H9 (cell line): ENCODE measurements around the gene AP4M1. TPM values are rescaled to one million over a fixed set of nuclear protein-coding genes. Genes with fewer than 3 reads are reported as not detected.

Source experiments
- DNase-seq: peaks from one replicate; pipeline ENCODE4 v3.0.0-alpha.2; 2017
- H2AFZ ChIP-seq: one replicate; pipeline ENCODE4 v1.6.1; 2013; ENCODE audit warnings: mild to moderate bottlenecking, low read length, control low read depth, moderate library complexity
- H2AK5ac ChIP-seq: 2 replicates; pipeline ENCODE4 v1.6.1; 2013; ENCODE audit warnings: low read length, control low read depth, mixed read lengths; ENCODE audit not compliant: insufficient read length
- H2BK120ac ChIP-seq: one replicate; pipeline ENCODE4 v1.6.1; 2013; ENCODE audit warnings: low read depth, mild to moderate bottlenecking, low read length, control low read depth, inconsistent platforms; ENCODE audit not compliant: poor library complexity, severe bottlenecking
- H2BK12ac ChIP-seq: 2 replicates; pipeline ENCODE4 v1.6.1; 2013; ENCODE audit warnings: low read length, control low read depth, mixed read lengths, low read depth; ENCODE audit not compliant: insufficient read length
- H2BK15ac ChIP-seq: 2 replicates; pipeline ENCODE4 v1.6.1; 2013; ENCODE audit warnings: low read depth, low read length, control low read depth
- H2BK20ac ChIP-seq: one replicate; pipeline ENCODE4 v1.6.1; 2013; ENCODE audit warnings: low read depth, mild to moderate bottlenecking, low read length, control low read depth, inconsistent platforms; ENCODE audit not compliant: poor library complexity, severe bottlenecking
- H2BK5ac ChIP-seq: 2 replicates; pipeline ENCODE4 v1.6.1; 2013; ENCODE audit warnings: low read length, control low read depth, mixed read lengths; ENCODE audit not compliant: insufficient read length
- H3K14ac ChIP-seq: 2 replicates; pipeline ENCODE4 v1.6.1; 2013; ENCODE audit warnings: low read length, control low read depth; ENCODE audit not compliant: insufficient read depth
- H3K18ac ChIP-seq: 2 replicates; pipeline ENCODE4 v1.6.1; 2013; ENCODE audit warnings: low read depth, mild to moderate bottlenecking, mixed read lengths, low read length, control low read depth; ENCODE audit not compliant: insufficient read length
- H3K23ac ChIP-seq: 2 replicates; pipeline ENCODE4 v1.6.1; 2013; ENCODE audit warnings: low read length, control low read depth, mixed read lengths, low read depth; ENCODE audit not compliant: insufficient read length
- H3K23me2 ChIP-seq: 2 replicates; pipeline ENCODE4 v1.6.1; 2013; ENCODE audit warnings: low read depth, mild to moderate bottlenecking, mixed read lengths, low read length, control low read depth; ENCODE audit not compliant: insufficient read length, poor library complexity, severe bottlenecking
- H3K27ac ChIP-seq: 2 replicates; pipeline ENCODE4 v1.5.1; 2013; ENCODE audit warnings: low read length, control low read depth, mixed read lengths, low read depth; ENCODE audit not compliant: insufficient read length
- H3K27me3 ChIP-seq: 2 replicates; pipeline ENCODE4 v1.6.1; 2013; ENCODE audit warnings: low read length, control low read depth, inconsistent platforms; ENCODE audit not compliant: insufficient read depth
- H3K4ac ChIP-seq: 2 replicates; pipeline ENCODE4 v1.6.1; 2013; ENCODE audit warnings: low read depth, mild to moderate bottlenecking, control low read depth, inconsistent platforms, low read length, moderate library complexity
- H3K4me1 ChIP-seq: 2 replicates; pipeline ENCODE4 v1.6.1; 2013; ENCODE audit warnings: low read length, control low read depth, inconsistent platforms; ENCODE audit not compliant: insufficient read depth
- H3K4me2 ChIP-seq: 2 replicates; pipeline ENCODE4 v1.6.1; 2013; ENCODE audit warnings: low read length, control low read depth, mixed read lengths; ENCODE audit not compliant: insufficient read length, insufficient read depth
- H3K56ac ChIP-seq: 2 replicates; pipeline ENCODE4 v1.6.1; 2013; ENCODE audit warnings: low read depth, mild to moderate bottlenecking, mixed read lengths, low read length, control low read depth; ENCODE audit not compliant: insufficient read length
- H3K79me1 ChIP-seq: 2 replicates; pipeline ENCODE4 v1.6.1; 2013; ENCODE audit warnings: low read depth, mild to moderate bottlenecking, moderate library complexity, low read length, control low read depth, inconsistent platforms; ENCODE audit not compliant: insufficient read depth, poor library complexity, severe bottlenecking
- H3K79me2 ChIP-seq: 2 replicates; pipeline ENCODE4 v1.6.1; 2013; ENCODE audit warnings: low read length, control low read depth, inconsistent platforms; ENCODE audit not compliant: insufficient read depth
- H3K9ac ChIP-seq: 2 replicates; pipeline ENCODE4 v1.6.1; 2013; ENCODE audit warnings: low read length, control low read depth, mixed read lengths; ENCODE audit not compliant: insufficient read length; ENCODE audit errors: extremely low read depth
- H3K9me3 ChIP-seq: one replicate; pipeline ENCODE4 v1.6.1; 2013; ENCODE audit warnings: low read depth, low read length, inconsistent platforms; ENCODE audit not compliant: control insufficient read depth
- H3T11ph ChIP-seq: one replicate; pipeline ENCODE4 v1.6.1; 2013; ENCODE audit warnings: mild to moderate bottlenecking, low read length, control low read depth, inconsistent platforms
- H4K20me1 ChIP-seq: one replicate; pipeline ENCODE4 v1.6.1; 2013; ENCODE audit not compliant: control insufficient read depth, insufficient read length, insufficient read depth
- H4K5ac ChIP-seq: 2 replicates; pipeline ENCODE4 v1.6.1; 2013; ENCODE audit warnings: low read depth, mild to moderate bottlenecking, mixed read lengths, low read length, control low read depth; ENCODE audit not compliant: insufficient read length
- H4K8ac ChIP-seq: replicated peaks from 2 replicates; pipeline ENCODE4 v1.6.1; 2013; ENCODE audit warnings: low read length, control low read depth, mixed read lengths, low read depth; ENCODE audit not compliant: insufficient read length
- H4K91ac ChIP-seq: 2 replicates; pipeline ENCODE4 v1.6.1; 2013; ENCODE audit warnings: low read depth, mild to moderate bottlenecking, moderate library complexity, mixed read lengths, low read length, control low read depth; ENCODE audit not compliant: insufficient read length
- H3K27ac Mint-ChIP-seq, 3 experiments: 2 replicates in 2 of 3; 3 replicates in 1 of 3; pipeline ENCODE4 v1.8.0; 2020 to 2021; ENCODE audit warnings: mixed read lengths in 3 of 3, mild to moderate bottlenecking in 1 of 3, moderate library complexity in 1 of 3
- H3K27me3 Mint-ChIP-seq: 2 replicates; pipeline ENCODE4 v1.8.0; 2021; ENCODE audit warnings: low read depth, mild to moderate bottlenecking, moderate library complexity, mixed read lengths
- H3K36me3 Mint-ChIP-seq, 3 experiments: 2 replicates in 2 of 3; 3 replicates in 1 of 3; pipeline ENCODE4 v1.8.0; 2020 to 2021; ENCODE audit warnings: low read depth in 3 of 3, mixed read lengths in 3 of 3; ENCODE audit not compliant: insufficient read depth in 1 of 3
- H3K4me1 Mint-ChIP-seq, 2 experiments: 2 replicates each; pipeline ENCODE4 v1.8.0; 2020; ENCODE audit warnings: mixed read lengths in 2 of 2
- H3K4me3 Mint-ChIP-seq, 2 experiments: 2 replicates in 1 of 2; 3 replicates in 1 of 2; pipeline ENCODE4 v1.8.0; 2020 to 2021; ENCODE audit warnings: mild to moderate bottlenecking in 2 of 2, mixed read lengths in 2 of 2, moderate library complexity in 1 of 2
- H3K9me3 Mint-ChIP-seq, 2 experiments: 2 replicates in 1 of 2; 3 replicates in 1 of 2; pipeline ENCODE4 v1.8.0; 2020; ENCODE audit warnings: mild to moderate bottlenecking in 2 of 2, mixed read lengths in 2 of 2, moderate library complexity in 1 of 2
- CTCF ChIP-seq: fragments of 200-600 bp; sonication (generic); conservative IDR thresholded peaks from 3 replicates; pipeline ENCODE4 v1.8.0; 2021; ENCODE audit warnings: antibody characterized with exemption, mild to moderate bottlenecking
- WGBS: extraction: QIAGEN DNeasy Blood & Tissue Kit; methylation state at CpG from one replicate; pipeline ENCODE4 v1.1.7; 2013; ENCODE audit warnings: missing lambda C conversion rate, low lambda C conversion rate, mixed read lengths; ENCODE audit not compliant: insufficient read length; ENCODE audit errors: extremely low coverage; 5-methylcytosine and 5-hydroxymethylcytosine counted together
- total RNA-seq: library from RNA; stranded (reverse); gene quantifications from 2 replicates; pipeline ENCODE4 v1.2.1, GENCODE V29; 2021

AP4M1 gene
- total RNA-seq, 1 experiment from 2014 or later, result 18.8 TPM

DNA sequence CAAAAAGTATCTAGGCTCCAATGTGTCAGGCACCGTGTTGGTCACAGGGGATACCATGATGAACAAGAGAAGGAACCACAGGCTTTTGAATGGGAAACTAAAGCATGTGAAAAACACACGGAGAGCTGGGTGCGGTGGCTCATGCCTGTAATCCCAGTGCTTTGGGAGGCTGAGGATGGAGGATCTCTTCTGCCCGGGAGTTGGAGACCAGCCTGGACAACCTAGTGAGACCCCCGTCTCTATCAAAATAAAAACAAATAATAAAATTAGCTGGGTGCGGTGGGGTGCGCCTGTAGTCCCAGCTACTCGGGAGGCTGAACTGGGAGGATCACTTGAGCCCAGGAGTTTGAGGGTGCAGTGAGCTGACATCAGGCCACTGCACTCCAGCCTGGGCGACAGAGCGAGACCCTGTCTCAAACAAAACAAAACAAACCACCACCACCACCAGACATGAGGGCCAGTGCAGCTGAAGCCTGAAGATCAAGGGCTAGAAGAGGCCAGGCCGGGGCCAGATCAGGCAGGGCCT, 13.3 kb upstream of the AP4M1 start:
- Mint-ChIP-seq H3K27ac (peak overlapping the region; percentile 93 to 98 (median 93)), H3K4me3 (peak overlapping the region; percentile 96 to 97), H3K4me1 (peaks cover 9 to 15% of the 10 kb centered on the region in 2 experiments), H3K36me3 (peaks cover 32 to 35% (median 34%) of the 10 kb centered on the region in 3 experiments), H3K27me3 (peaks cover 5% of the 10 kb centered on the region), H3K9me3 (no peaks in the 10 kb centered on the region; a peak in 1 of 5 replicates)
- Histone ChIP-seq H2BK12ac (no peak overlapping the region), H3K23me2 (peaks cover 4% of the 10 kb centered on the region), H3K27ac (no peak overlapping the region), H3K9me3 (no peaks in the 10 kb centered on the region), H3K14ac (no peak overlapping the region), H3K23ac (no peak overlapping the region), H3K4me2 (peak overlapping the region; percentile 90), H4K5ac (no peak overlapping the region), H4K20me1 (no peaks in the 10 kb centered on the region), H2BK5ac (no peak overlapping the region), H3K18ac (peak overlapping the region; percentile 61), H3K4ac (no peak overlapping the region), H3K79me1 (no peaks in the 10 kb centered on the region), H3T11ph (no peak overlapping the region), H3K56ac (no peak overlapping the region), H2AFZ (no peak overlapping the region), H3K4me1 (no peaks in the 10 kb centered on the region), H4K8ac (no peak overlapping the region), H2BK15ac (no peak overlapping the region), H3K79me2 (no peaks in the 10 kb centered on the region), H2BK120ac (no peak overlapping the region), H2BK20ac (no peak overlapping the region), H3K9ac (peak overlapping the region; percentile 39), H2AK5ac (no peak overlapping the region), H4K91ac (no peak overlapping the region), H3K27me3 (no peaks in the 10 kb centered on the region)
- WGBS, result no CpG with 5 or more reads among the region's 11 CpGs
- no peak for TF ChIP-seq CTCF
- no peak for DNase-seq
